NCI-H1105 (cell line): ENCODE results near the gene TCF7L1.

Experiments used
- DNase-seq: peaks from one replicate; lab custom pipeline; 2025; lab: John Stamatoyannopoulos, UW

TCF7L1 gene

DNA sequence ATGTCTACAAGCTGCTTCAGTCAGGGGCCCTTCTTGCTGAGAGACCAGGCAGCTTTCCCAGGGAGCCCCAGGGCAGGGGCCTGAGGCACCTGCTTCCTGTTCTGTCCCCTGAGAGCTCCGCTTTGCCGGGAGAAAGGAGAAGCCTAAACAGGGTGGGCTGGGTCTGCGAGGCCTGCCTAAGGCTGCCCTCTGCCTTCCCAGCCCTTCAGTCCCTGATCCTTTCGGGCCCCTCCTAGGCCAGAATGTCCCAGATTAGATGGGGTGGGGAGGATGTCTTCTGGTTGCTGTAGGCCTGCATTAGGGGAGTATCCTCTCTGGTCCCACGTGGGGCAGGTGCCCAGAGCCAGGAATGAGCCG is 122.2 kb downstream of the TCF7L1 start:
- no peak for DNase-seq

DNA sequence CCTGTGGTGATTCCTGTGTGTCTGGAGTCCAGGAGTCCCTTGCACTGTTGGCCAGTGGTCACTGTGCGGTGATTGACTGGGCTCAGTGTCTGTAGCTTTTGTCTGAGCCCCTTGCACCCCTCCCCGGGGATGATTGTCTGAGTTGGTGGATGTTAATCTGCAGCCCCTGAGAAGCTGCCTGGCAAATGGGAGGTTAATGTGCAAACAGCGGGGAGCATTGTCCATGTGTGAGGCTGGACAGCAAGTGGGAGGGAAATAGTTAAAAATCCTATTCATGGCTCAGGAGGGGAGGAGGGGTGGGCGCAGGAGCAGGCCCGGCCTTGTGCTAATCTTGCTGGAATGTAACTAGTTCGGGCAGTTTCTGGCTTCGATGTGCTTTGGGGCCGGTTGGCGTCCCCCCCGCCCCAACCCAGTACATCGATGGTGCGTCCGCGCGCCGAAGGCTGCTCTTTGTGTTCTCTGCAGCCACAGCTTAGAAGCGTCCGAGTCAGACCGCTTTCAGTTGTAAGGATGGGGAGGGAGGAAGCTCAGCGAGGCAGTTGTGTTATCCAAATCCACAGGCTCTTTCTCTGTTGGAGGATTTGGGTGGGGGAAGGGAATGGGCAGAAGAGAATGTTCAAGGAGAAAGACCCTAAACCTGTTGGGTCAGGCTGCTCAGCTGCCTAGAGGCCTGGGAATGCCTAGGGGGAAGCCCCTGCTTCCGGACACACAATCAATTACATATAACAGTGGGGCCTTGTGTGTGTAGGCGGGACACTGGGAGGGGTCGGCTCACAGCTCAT is 122.8 kb downstream of the TCF7L1 start:
- no peak for DNase-seq

DNA sequence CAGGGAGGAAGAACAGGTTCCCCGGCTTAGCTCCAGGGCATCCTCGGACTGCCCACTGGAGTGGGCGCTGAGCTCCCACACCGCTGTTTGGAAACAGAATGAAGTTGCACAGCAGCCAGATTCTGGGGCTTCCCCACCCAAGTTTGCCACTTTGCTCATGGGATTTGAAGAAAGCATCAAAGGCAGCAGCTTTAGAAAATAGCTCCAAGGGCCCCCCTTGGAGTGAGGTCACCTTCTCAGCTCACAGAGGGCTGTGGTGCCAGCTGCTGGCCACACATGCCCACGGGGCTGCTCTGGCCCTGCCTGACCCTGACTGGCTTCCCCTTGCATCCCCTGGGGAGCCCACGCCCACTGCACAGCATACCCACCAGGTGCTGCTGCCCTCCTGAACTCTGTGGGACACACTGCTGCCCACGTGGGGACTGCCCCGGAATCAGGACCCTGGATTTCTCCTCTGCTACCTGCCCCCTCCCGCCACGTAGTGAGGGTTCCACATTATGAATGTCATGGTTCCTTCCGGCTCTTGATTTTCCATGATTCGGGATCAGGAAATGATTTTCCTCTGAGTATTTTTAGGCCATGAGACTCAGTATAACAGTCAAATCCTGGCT is 124.3 kb downstream of the TCF7L1 start:
- no peak for DNase-seq

DNA sequence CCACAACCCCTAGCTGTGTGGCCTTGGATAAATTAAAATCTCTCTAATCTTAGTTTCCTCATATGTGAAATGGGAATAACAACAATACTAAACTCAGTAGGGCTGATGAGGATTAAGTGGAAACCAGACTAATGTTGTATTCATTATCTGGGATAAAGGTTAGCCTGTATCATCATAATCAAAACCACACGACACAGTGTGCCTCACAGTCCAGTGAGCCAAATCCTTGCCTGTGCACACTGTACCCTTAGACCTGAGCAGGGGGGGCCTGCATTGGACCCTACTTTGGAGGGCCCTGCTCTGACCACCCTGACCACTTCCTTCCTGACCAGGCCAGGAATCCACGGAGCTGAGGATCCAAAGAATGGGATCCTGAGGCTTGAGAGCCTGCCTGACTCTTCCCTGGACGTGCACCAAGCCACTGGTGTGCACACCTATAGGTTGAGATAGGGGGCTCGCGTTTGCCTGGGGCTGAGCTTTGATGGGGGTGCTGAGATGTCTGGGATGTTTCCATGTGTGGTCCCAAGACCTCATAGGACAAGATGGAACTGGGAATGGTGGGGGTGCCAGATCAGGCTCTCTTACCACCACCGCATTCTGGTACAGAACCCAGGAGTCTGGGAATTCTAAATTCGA is 124.9 kb downstream of the TCF7L1 start:
- DNase-seq = no peak

DNA sequence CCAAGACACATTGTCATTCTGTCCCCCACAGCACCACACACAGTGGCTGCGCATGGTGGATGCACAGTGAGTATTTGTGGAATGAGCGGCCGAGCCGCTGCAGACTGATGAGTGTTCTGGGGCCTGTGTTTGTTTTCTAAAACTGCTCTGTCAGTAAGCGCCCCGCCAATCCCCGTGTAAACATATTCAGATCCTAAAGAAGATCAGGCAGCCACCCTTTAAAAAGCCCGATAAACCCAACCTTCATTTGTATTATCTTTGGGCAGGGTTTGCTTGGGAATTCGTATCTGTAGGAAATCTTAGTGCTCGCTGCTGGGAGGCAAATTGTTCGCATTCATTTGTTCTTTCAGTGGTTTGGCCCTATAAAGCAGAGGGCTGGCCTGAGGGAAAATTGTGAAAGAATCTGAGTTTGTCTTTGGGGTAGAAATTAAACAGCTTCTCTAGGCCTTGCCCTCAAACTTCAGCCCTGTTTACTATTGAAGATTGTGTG is 126.0 kb downstream of the TCF7L1 start:
- no peak for DNase-seq

DNA sequence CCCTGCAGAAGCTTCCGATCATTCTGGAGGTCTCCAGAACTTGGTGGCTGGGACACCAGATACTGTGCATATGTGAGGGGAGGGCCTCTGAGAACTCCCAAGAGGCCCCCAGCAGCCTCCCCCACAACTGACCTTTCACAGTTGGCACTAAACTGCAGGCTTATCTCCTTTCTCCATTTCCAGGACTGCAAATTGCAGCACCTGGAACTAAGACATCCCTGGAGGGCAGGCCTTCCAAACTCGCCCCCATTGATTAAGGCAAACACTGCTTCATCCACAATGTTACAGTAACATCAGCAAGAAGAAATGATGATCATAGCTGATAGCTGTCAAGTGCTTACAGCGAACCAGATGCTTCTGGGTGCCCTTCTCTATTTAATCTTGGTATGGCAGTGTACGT is 126.7 kb downstream of the TCF7L1 start:
- DNase-seq = no peak

DNA sequence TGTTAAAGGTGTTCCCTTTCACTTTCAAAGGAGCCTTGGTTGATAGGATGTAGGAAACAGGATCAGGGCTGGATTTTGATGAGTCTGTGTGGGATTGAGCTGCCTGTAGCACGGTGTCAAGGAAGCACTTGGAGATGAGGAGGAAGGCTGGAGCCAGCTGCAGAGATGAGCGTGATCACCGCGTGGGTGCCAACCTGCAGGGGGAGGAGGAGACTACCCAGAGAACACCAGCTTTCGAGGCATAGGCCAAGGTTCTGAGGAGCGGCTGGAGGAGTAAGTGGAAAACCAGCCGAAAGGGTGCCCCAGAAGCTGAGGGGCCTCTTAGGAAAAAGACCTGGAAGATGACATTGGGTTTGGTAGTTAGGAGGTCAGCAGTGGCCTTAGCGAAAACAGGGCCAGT is 130.4 kb downstream of the TCF7L1 start:
- DNase-seq = no peak

DNA sequence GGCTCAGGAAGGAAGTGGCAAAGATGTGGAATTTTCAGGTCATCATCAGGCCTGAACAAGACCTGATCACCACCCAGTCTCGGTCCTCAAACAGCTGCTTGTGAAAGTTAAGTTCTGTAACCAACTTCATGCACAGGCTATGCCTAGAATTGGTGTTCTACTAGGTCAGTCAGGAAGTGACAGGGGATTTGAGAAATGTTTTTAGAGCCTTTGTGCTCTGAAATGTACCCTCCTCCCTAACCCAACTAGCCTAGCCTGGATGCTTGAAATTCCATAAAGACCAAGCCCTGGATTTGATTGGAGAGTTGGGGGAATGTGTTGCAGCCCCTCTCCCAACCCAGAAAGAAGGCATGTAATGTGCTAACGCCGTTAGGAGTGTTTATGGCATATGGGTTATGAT is 131.3 kb downstream of the TCF7L1 start:
- DNase-seq = no peak

DNA sequence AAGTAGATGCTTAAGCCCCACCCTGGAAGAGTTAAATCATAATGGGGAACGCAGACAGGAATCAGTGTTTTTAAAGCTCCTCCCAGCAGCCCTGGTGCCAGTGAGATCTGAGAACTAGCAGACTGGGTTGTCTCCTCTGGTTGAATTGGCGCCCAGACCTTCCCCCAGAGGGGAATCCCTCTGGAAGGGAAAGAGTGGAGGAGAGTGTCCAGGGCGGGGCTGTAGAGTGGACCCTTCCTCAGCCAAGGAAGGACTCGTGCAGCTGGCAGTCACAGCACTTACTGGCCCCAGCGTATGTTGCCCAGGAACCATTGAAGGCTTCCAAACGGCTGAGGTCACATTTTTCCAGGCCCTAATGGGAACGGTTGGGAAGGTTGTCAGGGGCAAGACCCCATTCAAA is 132.1 kb downstream of the TCF7L1 start:
- no peak for DNase-seq

DNA sequence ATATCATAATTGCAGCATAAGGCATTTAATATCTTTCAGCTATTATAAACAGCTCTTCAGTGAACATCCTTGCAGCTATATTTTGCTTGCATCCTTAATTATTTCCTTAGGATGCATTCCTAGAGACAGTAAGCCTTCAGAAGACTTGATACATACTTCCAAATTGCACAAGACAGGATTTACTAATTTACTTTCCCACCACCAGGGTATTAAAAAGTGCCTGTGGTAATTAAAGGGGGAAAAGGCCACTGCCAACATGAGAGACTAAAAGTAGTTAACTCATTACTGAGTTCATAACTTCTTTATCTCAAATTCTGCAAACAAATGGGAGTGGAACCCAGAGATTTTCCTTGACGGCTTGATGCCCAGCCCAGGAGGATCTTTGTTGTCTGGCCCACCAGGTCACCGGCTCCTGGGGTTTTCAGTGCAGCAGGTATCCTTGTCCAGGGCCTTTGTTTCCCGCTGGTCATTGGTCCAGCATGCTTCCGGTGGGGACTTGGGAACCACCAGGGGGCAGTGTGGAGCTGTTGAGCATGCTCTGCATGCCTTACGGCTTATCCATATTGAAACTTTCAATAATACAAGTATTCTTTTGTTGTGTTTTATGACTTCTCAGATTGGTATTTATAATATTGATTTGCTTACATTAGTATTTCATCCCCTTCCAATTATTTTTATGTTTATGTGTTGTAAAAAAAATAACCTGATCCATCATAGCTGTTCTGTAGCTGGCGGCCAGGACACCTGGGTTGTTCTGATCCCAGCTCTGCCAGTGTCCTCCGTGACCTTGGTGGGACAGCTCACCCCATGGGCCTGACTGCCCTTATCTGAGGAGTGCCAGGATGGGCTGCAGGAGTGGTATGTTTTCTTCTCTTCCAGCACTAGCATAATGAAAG is 133.2 kb downstream of the TCF7L1 start:
- DNase-seq = no peak

DNA sequence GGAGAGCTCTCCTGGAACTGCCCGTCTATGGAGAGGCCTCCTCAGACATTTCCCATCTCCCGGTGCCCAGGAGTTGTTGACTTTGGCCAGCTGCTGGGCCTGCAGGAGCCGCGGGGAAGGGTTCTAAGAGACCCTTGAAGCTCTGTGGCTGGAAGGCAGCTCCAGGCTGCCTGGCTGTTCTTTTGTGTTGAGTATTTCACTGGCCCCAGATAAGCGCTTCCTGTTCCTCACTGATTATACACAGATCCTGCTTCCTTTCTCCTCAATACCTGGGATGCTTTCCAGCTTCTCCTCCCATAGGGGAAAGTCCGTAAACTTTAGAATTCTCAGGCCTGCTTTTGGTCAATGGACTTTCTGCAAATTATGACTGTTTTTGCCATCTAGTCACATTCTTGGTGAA is 136.8 kb downstream of the TCF7L1 start:
- no peak for DNase-seq

DNA sequence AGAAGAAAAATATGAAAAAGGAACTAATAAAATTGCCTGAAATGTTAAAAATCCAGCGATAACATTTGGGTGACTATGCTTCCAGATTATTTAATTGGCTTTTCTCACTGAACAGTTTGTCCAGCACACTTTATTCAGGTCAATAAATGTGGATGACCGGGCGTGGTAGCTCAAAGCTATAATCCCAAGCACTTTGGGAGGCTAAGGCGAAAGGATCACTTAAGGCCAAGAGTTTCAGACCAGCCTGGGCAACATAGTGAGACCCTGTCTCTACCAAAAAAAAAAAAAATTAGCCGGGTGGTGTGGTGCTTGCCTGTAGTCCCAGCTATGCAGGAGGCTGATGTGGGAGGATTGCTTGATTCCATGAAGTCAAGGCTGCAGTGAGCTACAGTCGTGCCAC is 139.2 kb downstream of the TCF7L1 start:
- no peak for DNase-seq

DNA sequence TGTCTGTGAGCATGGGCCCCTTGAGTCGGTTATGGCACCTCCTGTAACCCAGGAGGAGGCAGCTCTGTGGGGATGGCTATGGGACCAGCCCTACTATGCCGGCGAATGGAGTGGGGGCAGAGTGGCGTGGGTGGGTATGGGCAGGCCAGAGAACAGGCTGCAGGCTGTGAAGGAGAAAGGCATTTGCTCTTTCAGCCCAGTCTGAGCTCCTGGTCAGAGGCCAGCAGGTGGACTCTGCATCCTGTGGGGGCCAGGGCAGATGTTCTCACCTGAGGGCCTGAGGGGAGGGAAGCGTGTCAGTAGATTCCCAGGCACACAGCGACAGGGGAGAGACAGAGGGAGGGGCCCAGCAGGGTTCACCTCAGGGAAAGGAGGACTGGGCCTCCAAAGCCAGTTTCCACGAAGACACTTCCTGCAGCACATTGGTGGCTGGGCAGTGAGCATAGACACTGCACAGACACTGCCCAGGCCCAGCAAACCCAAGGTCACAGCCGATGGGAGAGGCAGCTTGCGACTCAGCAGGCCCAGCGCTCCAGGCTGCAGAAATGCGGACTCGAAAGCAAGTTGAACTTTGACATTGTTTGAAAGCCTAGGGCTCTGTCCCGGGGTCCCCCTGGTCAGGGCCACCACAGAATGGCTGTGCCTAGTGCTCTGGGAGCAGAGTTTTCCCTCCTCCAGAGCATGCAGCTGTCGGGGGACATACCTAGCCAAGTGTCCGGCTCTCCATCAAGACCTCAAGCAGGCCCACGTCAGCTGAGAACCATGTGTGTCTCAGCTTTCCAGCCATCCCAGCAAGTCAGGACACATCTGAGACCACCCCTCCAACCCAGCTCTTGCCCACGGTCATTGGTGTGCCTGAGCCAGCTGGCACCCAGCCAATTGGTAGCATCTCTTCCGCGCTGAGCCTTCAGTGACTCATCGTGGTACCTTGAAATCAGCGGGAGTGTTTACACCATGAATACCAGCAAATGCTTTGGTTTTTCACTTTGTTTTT is 140.8 kb downstream of the TCF7L1 start:
- DNase-seq = peak; percentile 59

DNA sequence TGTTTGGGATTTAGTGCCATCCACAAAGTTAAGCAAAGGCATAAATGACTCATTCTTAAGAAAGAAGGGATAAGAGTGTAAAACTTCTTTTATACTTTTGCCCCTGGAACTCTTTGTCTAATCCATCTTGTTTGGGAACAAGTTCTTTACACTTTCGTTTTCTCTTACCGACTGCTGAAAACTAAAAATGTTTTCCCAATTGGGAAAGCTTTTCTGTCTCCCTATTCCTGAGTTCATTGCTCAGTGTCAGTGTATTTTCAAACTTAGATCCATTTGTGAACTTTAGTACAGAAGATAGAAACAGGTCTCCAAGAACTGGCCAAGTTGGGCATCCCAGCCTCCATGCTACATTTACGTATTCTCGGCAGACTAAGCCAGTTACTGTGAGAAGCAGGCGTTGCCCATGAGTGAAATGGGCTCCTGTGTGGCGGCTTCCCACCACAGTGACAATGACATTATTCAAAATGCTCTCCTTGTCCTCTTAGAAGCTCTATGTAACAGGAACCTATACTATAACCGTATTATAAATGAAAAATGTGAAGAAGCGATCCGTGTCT is 142.9 kb downstream of the TCF7L1 start:
- no peak for DNase-seq

DNA sequence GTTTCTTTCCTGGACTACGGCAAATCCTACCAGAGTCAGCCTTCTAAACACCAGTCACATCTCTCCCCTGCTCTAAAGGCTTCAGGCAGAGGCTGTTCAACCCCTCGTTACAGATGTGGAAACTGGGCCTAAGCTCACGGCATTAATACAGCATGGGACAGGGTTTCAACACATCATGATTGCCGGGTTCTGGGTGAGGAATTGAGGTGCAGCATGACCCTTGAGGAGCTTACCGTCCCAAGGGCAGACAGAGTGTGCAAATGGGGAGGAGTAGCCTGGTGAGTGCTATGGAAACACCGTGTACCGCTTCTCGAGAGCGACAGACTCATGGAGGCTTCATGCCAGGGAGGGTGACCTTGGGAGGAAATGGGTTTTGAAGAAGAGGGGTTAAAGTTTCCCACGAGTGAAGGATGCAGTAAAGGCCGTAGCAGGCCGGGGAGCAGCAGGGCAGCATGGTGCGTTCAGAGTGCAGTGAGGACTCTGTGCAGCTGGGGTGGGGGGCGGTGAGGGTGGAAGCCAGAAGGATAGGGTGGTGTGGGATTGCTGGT is 143.5 kb downstream of the TCF7L1 start:
- DNase-seq = no peak

DNA sequence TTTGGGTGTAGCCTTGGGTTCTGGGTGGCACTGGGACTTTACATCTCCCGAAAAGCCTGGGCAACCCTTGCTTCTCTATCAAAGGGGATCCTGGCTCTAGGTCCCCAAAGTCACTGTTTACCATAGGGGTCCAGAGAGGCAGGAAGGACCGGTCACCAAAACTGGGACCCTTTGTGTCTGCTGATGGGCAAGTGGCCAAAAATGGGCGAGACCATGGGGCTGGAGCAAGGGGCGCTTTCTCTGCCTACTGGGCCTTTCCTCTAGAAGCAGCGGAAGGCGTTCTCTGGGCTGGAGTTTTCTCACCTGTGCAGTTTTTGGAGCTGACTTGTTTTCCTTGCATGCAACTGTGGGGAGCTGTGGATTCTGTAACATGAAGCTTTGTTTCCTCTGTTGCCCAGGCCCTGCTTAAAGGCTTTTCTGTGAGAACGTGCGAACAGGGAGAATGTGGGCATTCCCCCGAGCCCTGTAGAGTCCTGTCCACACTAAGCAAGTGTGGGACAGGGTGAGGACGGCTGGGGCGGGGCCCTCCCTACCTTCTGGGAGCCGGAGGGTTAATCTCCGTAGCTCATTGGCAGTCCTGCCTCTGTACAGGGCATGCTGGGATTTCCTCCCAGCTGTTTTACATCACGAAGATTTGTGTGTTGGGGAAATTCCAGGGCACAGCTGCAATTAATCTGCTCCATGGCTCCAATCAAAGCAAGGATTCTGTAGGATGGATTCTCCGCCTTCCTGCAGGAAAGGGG is 144.4 kb downstream of the TCF7L1 start:
- no peak for DNase-seq

DNA sequence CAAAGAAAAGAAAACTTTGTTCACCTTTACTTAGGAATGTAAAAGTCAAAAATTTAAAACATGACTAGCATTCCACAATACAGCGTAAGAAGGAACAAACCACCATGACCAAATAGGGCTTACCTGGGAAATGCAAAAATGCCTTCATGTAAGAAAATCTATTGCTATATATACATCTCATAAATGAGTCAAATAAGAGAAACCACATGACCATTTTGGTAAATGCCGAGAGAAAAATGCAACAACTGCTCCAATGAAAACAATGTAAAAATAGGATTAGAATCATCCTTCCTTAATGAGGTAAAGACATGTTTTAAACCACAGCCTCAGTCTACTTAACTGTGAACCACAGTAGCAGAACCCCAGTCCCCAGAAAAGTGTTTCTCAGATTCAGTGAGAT is 145.2 kb downstream of the TCF7L1 start:
- no peak for DNase-seq

DNA sequence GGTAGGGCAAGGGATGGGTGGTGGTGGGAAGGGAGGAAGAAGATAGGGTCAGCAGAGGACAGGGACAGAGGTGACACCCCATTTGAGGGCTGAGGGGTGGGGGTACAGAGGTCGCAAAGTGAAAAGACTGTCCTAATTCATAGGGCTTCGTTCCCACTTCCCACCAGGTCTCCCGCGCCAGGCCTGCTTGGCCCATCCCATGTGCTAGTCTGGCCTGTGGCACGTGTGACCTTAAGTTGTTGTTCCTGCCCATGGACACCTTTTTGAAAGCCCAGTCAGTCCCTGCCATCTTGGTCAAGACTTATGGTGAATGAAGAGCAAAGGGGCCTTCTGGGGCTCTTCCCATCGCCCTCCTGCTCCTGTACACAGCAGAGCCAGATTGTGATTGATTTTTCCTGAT is 148.4 kb downstream of the TCF7L1 start:
- DNase-seq = no peak

DNA sequence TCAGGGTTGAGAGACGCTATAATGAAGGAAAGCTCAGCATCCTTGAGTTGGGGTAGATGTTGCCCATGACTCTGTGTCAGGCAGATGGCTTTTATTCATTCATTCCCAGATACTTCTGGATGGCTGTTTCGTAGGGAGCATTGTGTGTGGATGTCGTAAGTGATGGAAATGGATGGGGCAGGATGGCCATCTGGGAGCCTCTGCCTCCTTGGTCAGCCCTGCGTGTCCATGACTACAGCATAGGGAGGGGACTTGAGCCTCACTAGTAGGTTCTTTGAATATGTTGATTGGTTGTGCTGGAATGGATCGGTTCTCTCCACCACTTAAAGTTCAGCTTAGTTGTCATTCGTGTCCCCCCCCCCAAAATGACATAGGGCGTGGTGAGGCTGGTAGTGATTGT is 149.7 kb downstream of the TCF7L1 start:
- DNase-seq = no peak

DNA sequence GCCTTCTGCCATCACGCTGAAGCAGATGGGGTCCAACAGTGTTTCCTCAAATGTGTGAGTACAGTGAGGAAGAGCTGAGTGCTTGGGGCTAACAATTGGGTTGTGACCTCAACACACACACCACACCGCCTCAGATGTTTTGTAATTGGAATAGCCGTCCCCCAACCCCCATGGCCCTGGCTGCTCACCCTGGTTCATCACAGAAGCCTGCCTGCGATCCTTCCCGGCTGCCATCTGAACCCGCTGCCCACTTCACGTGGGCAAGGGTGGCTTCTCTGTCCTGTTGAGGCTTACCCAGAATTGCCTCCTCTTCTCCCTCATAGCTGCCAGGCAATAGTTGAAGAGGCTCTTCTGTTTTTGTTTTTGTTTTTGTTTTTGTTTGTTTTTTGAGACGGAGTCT is 150.4 kb downstream of the TCF7L1 start:
- no peak for DNase-seq
